OCI-LY1 (cell line): ENCODE results near the gene BLVRA.
"Not testable (repeated sequence)": the region's sequence is repeated elsewhere in the genome, so short reads cannot be mapped to it uniquely, and the experiment has no call there.

Source experiments
- H2AFZ ChIP-seq: fragments of 200-600 bp; sonication (generic), shearing (Covaris generic); 2 replicates; pipeline ENCODE4 v1.6.0; 2014; ENCODE audit warnings: antibody characterized with exemption, mild to moderate bottlenecking, low read length
- H3F3A ChIP-seq: fragments of 200-600 bp; sonication (generic), shearing (Covaris generic); 2 replicates; pipeline ENCODE4 v1.6.0; 2014; ENCODE audit warnings: mild to moderate bottlenecking, antibody characterized with exemption, low read length, moderate library complexity; ENCODE audit not compliant: insufficient read depth
- H3K27ac ChIP-seq: fragments of 200-600 bp; sonication (generic); 2 replicates; pipeline ENCODE4 v1.5.1; 2014; ENCODE audit warnings: low read length, mixed run types, mild to moderate bottlenecking, low read depth; ENCODE audit not compliant: poor library complexity, severe bottlenecking
- H3K27me3 ChIP-seq: fragments of 200-600 bp; sonication (generic); 2 replicates; pipeline ENCODE4 v1.6.0; 2014; ENCODE audit warnings: antibody characterized with exemption, mild to moderate bottlenecking, low read length, moderate library complexity; ENCODE audit not compliant: insufficient read depth
- H3K36me3 ChIP-seq: fragments of 200-600 bp; sonication (generic); 2 replicates; pipeline ENCODE4 v1.6.1; 2014; ENCODE audit warnings: mild to moderate bottlenecking, antibody characterized with exemption, low read length, moderate library complexity, mixed read lengths; ENCODE audit not compliant: insufficient read depth
- H3K4me1 ChIP-seq: fragments of 200-600 bp; sonication (generic); 2 replicates; pipeline ENCODE4 v1.5.1; 2014; ENCODE audit warnings: mild to moderate bottlenecking, low read length, moderate library complexity; ENCODE audit not compliant: insufficient read depth, severe bottlenecking
- H3K4me2 ChIP-seq: fragments of 200-600 bp; sonication (generic), shearing (Covaris generic); 2 replicates; pipeline ENCODE4 v1.6.1; 2014; ENCODE audit warnings: low read length
- H3K4me3 ChIP-seq: fragments of 200-600 bp; sonication (generic); 2 replicates; pipeline ENCODE4 v1.5.1; 2014; ENCODE audit warnings: low read length, low read depth, mild to moderate bottlenecking, mixed read lengths; ENCODE audit not compliant: poor library complexity, severe bottlenecking
- H3K79me2 ChIP-seq: fragments of 200-600 bp; shearing (Covaris generic); 2 replicates; pipeline ENCODE4 v1.6.1; 2016; ENCODE audit warnings: mixed run types, low read length, mixed read lengths; ENCODE audit not compliant: insufficient read depth
- H3K9ac ChIP-seq: fragments of 200-600 bp; sonication (generic), shearing (Covaris generic); 2 replicates; pipeline ENCODE4 v1.6.1; 2014; ENCODE audit warnings: mild to moderate bottlenecking, low read length, mixed read lengths
- H3K9me2 ChIP-seq: fragments of 200-600 bp; sonication (generic), shearing (Covaris generic); 2 replicates; pipeline ENCODE4 v1.6.1; 2014; ENCODE audit warnings: low read depth, mild to moderate bottlenecking, low read length, mixed read lengths
- H3K9me3 ChIP-seq: fragments of 200-600 bp; shearing (Covaris generic); 2 replicates; pipeline ENCODE4 v1.6.1; 2014; ENCODE audit warnings: low read length, mixed read lengths
- H4K20me1 ChIP-seq: fragments of 200-600 bp; sonication (generic), shearing (Covaris generic); 2 replicates; pipeline ENCODE4 v1.6.0; 2016; ENCODE audit warnings: mild to moderate bottlenecking, low read length; ENCODE audit not compliant: insufficient read depth
- EZH2 ChIP-seq: fragments of 200-600 bp; sonication (generic), shearing (Covaris generic); IDR thresholded peaks from 2 replicates; pipeline ENCODE4 v1.8.0; 2017; ENCODE audit warnings: borderline replicate concordance, mixed run types, mild to moderate bottlenecking, antibody characterized with exemption, low read length, moderate library complexity, mixed read lengths
- TF ChIP-seq, protein P1 (sequence below): fragments of 200-600 bp; sonication (generic), shearing (Covaris generic); IDR thresholded peaks from 2 replicates; pipeline ENCODE4 v1.5.1; 2017; ENCODE audit warnings: mild to moderate bottlenecking, antibody characterized with exemption, low read length, moderate library complexity, mixed read lengths

Gene BLVRA

GRCh38 chr7:43823941-43824340, 65.5 kb downstream of the BLVRA start:
- H3K9me3 ChIP-seq = no peaks in the 10 kb centered on the region
- H3K4me1 ChIP-seq = no peaks in the 10 kb centered on the region
- no peak for TF ChIP-seq EZH2
- TF ChIP-seq, protein P1, sequence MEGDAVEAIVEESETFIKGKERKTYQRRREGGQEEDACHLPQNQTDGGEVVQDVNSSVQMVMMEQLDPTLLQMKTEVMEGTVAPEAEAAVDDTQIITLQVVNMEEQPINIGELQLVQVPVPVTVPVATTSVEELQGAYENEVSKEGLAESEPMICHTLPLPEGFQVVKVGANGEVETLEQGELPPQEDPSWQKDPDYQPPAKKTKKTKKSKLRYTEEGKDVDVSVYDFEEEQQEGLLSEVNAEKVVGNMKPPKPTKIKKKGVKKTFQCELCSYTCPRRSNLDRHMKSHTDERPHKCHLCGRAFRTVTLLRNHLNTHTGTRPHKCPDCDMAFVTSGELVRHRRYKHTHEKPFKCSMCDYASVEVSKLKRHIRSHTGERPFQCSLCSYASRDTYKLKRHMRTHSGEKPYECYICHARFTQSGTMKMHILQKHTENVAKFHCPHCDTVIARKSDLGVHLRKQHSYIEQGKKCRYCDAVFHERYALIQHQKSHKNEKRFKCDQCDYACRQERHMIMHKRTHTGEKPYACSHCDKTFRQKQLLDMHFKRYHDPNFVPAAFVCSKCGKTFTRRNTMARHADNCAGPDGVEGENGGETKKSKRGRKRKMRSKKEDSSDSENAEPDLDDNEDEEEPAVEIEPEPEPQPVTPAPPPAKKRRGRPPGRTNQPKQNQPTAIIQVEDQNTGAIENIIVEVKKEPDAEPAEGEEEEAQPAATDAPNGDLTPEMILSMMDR = no peak
- H4K20me1 ChIP-seq = no peaks in the 10 kb centered on the region
- no peak overlapping the region for H3K4me2 ChIP-seq
- H3K27me3 ChIP-seq = peaks cover 23% of the 10 kb centered on the region; the same call in 1 of the 2 replicates
- no peaks in the 10 kb centered on the region for H3K9me2 ChIP-seq
- no peaks in the 10 kb centered on the region for H3K36me3 ChIP-seq
- no peak overlapping the region for H3K27ac ChIP-seq
- no peaks in the 10 kb centered on the region for H3F3A ChIP-seq
- no peaks in the 10 kb centered on the region for H3K79me2 ChIP-seq
- H2AFZ ChIP-seq = no peak overlapping the region
- H3K4me3 ChIP-seq = no peak overlapping the region
- H3K9ac ChIP-seq = no peak overlapping the region

DNA sequence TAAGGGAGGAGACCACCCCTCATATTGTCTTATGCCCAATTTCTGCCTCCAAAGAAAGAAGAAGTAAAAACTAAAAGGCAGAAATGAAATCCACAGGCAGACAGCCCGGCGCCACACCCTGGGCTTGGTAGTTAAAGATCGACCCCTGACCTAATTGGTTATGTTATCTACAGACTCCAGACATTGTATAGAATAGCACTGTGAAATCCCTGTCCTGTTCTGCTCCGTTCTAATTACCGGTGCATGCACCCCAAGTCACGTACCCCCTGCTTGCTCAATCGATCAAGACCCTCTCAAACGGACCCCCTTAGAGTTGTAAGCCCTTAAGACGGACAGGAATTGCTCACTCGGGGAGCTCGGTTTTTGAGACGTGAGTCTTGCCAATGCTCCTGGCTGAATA, 66.0 kb downstream of the BLVRA start:
- not testable (repeated sequence) for H3F3A ChIP-seq, H3K4me2 ChIP-seq, H3K27ac ChIP-seq, H3K36me3 ChIP-seq, H3K9ac ChIP-seq, H3K79me2 ChIP-seq, H3K9me2 ChIP-seq, H2AFZ ChIP-seq, H3K4me3 ChIP-seq, H3K9me3 ChIP-seq, H3K4me1 ChIP-seq, H4K20me1 ChIP-seq
- peaks cover 20% of the 10 kb centered on the region; the same call in 1 of the 2 replicates for H3K27me3 ChIP-seq

DNA sequence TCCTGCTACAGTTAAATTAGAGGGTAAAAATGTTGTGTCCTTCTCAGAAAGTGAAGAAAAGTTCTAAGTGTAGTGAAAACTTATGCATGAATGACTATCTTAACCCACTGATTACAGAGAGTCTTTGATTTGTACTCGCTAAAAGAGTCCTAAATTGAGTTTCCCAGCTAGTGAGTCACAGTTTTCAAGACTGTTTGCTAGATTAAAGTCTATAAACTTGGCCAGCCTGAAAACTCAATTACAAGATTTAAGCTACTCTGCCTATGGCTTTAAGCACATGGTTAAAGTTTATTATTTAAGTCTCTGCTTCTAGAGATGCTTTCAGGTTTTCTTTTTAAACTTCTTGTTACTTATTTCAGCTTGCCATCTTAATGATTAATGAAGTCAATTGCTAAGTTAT, 66.5 kb downstream of the BLVRA start:
- Histone ChIP-seq H3K9ac (no peak overlapping the region), H3K27me3 (peaks cover 16% of the 10 kb centered on the region; the same call in 1 of the 2 replicates), H3F3A (no peaks in the 10 kb centered on the region), H3K27ac (no peak overlapping the region), H3K4me2 (no peak overlapping the region), H4K20me1 (no peaks in the 10 kb centered on the region), H3K79me2 (no peaks in the 10 kb centered on the region), H3K4me1 (no peaks in the 10 kb centered on the region), H3K9me2 (no peaks in the 10 kb centered on the region), H2AFZ (no peak overlapping the region), H3K36me3 (no peaks in the 10 kb centered on the region), H3K9me3 (no peaks in the 10 kb centered on the region), H3K4me3 (no peak overlapping the region)
- TF ChIP-seq, protein P1 = no peak
- no peak for TF ChIP-seq EZH2

GRCh38 chr7:43825391-43825808, 66.9 kb downstream of the BLVRA start:
- Histone ChIP-seq H3K9me3 (no peaks in the 10 kb centered on the region), H3K9me2 (no peaks in the 10 kb centered on the region), H3K27me3 (peaks cover 16% of the 10 kb centered on the region; the same call in 1 of the 2 replicates), H3K36me3 (no peaks in the 10 kb centered on the region), H3K4me1 (no peaks in the 10 kb centered on the region), H3K4me2 (no peak overlapping the region), H3K9ac (no peak overlapping the region), H4K20me1 (no peaks in the 10 kb centered on the region), H3K27ac (no peak overlapping the region), H2AFZ (no peak overlapping the region), H3F3A (no peaks in the 10 kb centered on the region), H3K79me2 (no peaks in the 10 kb centered on the region), H3K4me3 (no peak overlapping the region)
- no peak for TF ChIP-seq EZH2
- TF ChIP-seq, protein P1 = no peak

GRCh38 chr7:43830917-43831316, 72.4 kb downstream of the BLVRA start:
- not testable (repeated sequence) for H3K36me3 ChIP-seq, H3K27ac ChIP-seq, H3K27me3 ChIP-seq, H3F3A ChIP-seq, H4K20me1 ChIP-seq, H2AFZ ChIP-seq, H3K9me2 ChIP-seq, H3K9me3 ChIP-seq, H3K79me2 ChIP-seq, H3K4me2 ChIP-seq, H3K9ac ChIP-seq, H3K4me3 ChIP-seq
- H3K4me1 ChIP-seq = peaks cover 12% of the 10 kb centered on the region
